HG03378 (cell line): ENCODE results near the gene DEXI.

ENCODE experiments used
- ATAC-seq: cut with Tn5 transposase; IDR thresholded peaks from one replicate; pipeline ENCODE4 v1.9.1; 2021; ENCODE audit warnings: mild to moderate bottlenecking, moderate library complexity; ENCODE audit not compliant: unreplicated experiment

The DEXI gene

GRCh38 chr16:10897134-10897533 is 45.1 kb downstream of the DEXI start:
- ATAC-seq = peak; percentile 69

DNA sequence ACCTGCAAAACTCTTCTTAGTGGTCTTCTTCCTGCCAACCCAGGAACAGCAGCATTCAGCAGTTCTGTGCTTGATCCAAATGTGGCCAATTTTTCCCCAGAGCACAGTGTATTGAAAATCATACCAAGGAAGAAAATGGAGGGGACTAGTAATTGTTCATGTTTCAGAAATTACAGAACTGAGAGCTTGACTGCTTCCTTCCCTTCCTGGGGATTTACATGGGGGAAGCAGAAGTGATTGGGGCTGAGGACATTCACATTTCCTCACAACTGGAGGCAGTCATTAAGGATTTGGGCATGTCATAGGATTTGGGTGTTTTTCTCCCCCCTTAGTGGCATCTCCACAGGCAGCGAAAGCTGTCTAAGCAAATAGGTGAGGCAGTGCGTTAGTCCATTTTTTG is 45.5 kb downstream of the DEXI start:
- no peak for ATAC-seq

DNA sequence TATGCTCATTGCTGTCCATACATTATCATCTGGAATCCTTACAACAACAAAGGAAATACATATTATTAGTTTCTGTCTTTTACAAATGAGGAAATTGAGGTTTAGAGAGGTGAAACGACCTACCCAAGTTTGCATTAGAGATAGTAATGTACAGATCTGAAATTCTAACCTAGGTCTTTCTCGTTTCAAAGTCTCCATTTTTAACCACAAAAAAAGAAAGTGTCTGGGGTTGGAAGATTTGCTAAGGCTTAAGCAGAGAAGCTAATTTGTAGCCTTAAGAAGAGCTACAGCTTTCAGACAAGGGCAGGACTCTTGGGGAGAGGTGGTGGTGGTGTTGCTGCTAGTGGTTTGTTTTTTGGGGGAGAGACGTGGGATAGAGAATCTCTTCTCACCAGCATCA is 46.1 kb downstream of the DEXI start:
- ATAC-seq = no peak

GRCh38 chr16:10895053-10895946 is 47.0 kb downstream of the DEXI start:
- ATAC-seq = no peak

GRCh38 chr16:10892782-10893318 is 49.4 kb downstream of the DEXI start:
- ATAC-seq = no peak

- ATAC-seq = no peak
These were observed 52.4 kb downstream of the DEXI start for GRCh38 chr16:10889855-10890254.

DNA sequence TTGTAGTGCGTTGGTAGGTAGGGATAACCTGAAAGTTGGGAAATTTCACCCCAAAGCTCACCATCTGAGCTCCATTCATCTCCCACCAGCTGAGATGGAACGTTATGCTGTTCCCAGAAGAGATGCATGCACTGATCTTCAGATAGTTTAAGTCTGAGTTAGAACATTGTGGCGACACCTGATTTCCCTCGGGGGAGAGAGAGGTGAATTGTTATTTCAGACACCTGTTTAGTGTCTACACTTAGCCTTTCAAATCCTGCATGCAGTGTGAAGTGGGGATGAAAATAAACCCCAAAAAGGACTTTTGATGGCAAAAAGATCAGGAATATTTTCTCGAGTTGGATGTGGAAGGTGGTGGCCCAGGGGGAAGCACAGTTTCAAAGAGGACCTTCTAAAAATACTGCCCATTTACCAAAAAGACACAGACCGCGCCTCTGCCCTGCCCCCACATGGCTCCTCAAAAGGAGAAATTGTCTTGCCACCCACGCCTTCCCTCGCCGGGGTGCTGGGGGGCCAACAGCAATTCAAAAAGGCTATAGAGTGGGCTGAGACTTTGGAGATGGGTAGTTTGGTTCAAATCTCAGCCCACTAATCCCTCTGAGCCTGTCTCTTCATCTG is 53.8 kb downstream of the DEXI start:
- no peak for ATAC-seq

DNA sequence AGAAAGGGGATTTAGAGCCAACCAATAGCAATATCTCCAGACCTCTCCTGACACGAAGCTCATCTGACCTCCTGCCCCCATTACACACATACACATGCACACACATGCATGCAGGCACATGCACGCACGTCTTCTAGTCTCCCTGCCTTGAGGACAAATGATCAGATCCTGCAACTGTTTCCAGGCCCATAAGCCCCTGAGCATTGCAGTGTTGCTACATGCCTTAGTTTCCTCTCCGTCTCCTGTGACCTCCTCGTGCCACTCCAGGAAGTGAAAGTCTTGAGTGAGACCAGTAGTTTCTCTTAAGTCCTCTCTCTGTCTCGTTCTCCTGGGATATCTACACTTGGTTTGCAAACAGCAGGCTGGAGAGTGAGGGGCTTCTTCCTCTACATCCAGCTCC is 57.0 kb downstream of the DEXI start:
- no peak for ATAC-seq

DNA sequence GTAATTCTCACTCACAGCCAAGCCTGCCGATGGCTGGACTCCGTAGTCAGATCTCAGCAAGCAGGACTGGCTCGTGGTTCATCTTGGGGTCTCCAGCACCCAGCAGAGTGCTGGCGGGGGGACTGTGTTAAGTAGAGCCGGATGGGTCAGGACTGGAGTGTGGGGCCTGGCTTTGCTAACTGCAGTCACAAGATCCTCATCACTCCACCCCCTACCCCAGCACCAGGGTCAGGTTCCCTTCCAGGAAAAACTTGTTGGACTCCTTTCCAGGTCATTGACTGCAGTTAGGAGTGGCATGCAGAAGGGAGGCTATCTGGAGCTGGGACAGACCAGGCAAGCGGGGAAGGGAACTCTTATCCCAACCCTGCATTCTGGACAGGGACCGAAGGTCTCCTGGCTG is 59.3 kb downstream of the DEXI start:
- ATAC-seq = no peak

DNA sequence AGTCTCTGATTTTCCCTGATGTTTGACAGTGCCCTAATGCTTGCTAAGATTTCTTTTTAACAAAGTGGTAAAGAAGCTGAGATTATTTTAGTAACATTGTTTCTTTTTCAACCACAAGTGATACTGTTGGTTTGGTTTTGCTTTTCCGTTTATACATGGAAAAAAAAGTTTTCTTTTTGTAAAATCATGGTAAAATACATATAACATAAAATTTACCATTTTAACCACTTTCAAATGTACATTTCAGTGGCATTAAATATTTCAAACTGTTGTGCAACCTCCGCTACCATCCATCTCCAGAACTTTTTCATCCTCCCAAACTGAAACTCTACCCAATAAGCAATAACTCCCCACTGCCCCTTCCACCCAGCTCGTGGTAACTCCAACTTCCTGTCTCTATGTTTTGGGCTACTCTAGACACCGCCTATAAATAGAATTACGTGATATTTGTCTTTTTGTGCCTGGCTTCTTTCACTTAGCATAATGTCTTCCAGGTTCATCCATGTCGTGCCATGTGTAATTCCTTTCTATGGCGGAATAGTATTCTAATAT is 60.7 kb downstream of the DEXI start:
- ATAC-seq = no peak

DNA sequence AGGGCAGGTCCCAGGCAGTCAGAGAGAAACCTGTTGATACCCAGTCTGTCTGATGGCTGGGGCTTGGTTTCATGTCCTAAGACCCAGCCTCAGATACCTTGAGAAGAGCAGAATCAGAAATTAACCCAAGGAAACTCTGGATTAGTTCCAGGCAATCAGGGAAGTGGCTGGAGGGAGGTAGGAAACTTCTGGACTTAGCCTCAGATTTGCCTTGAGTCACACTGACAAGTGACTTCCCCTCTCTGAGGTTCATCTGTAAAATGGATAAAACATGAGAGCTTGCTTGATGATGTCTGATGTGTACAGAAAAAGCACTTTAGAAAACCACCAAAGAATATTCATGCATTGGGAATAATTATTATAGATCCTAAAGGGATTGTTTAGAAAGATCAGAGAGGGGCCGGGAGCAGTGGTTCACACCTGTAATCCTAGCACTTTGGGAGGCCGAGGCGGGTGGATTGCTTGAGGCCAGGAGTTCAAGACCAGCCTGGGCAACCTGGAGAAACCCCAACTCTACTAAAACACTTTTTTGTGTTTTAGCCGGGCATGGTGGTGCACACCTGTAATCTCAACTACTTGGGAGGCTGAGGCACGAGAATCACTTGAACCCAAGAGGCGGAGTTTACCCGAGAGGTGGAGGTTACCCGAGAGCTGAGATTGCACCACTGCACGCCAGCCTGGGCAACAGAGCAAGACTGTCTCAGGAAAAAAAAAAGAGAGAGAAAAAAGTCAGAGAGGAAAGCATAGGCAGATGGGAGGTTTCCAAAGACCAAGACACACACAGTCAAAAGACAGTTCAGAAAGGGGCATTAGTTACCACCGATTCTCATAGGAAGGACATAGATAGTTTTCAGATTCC is 61.4 kb downstream of the DEXI start:
- ATAC-seq = no peak

DNA sequence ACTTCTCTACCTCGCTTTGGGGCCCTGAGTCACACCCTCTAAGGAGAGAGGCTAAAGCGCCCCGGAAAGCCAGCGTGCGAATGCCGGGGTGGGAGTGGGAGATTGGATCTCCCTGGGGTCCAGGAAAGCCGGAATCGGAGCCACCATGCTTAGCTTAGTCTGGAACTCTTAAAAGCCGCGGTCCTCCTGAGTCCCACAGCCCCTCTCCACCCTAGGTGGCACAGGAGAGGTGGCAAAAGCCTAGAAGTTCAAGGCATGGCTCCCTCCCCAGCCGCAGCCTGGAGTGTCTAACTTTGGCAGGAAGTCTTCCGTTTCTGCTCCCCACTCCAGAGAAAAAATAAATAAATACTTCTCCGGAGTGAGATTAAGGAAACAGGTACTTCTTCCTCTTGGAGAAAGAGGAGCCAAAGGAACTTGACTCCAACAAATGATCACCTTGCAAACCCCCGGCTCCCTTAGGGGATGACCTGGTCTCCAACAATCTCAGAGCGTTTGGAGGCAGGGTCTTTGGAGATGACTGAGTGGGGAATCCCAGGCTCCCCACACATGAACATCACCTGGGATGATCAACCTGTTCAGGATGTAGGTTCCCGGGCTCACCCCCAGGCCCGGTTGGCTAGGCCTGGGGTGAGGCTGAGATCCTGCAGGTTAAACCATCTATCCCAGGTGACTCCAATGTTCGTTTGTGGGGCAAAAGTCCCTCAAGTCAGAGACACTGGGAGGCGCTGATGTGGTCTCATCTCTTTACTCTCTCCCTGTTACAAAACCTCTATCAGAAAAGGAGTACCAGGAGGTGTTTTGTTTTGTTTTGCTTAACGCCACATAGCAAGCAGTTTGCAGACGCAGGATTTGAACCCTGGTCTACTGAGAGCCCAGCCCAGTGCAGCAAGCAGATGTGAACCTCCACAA is 62.3 kb downstream of the DEXI start:
- ATAC-seq = no peak
